Adrenal gland (tissue), 5 donors: ENCODE results near the gene CLEC17A.

Experiments
- POLR2A ChIP-seq, 2 donors: fragments of 450-650 bp; IDR thresholded peaks; one replicate each; pipeline ENCODE4 v1.6.1; 2017; ENCODE audit warnings: antibody characterized with exemption in 2 of 2, mild to moderate bottlenecking in 2 of 2, moderate library complexity in 1 of 2
- TF ChIP-seq, protein P1 (sequence below), 6 experiments: fragments of 450-650 bp in 4 of 6; fragments of 200-600 bp in 2 of 6; sonication (generic) in 1 of 6; IDR thresholded peaks; 1 replicate in 5 of 6; 2 replicates in 1 of 6; pipeline versions ENCODE4 v1.5.1 to v1.8.0; 2016 to 2021; ENCODE audit warnings: antibody characterized with exemption in 6 of 6, mild to moderate bottlenecking in 2 of 6, moderate library complexity in 1 of 6
- donor health status: DM: no; HTN: no; CAD: no.

DNA sequence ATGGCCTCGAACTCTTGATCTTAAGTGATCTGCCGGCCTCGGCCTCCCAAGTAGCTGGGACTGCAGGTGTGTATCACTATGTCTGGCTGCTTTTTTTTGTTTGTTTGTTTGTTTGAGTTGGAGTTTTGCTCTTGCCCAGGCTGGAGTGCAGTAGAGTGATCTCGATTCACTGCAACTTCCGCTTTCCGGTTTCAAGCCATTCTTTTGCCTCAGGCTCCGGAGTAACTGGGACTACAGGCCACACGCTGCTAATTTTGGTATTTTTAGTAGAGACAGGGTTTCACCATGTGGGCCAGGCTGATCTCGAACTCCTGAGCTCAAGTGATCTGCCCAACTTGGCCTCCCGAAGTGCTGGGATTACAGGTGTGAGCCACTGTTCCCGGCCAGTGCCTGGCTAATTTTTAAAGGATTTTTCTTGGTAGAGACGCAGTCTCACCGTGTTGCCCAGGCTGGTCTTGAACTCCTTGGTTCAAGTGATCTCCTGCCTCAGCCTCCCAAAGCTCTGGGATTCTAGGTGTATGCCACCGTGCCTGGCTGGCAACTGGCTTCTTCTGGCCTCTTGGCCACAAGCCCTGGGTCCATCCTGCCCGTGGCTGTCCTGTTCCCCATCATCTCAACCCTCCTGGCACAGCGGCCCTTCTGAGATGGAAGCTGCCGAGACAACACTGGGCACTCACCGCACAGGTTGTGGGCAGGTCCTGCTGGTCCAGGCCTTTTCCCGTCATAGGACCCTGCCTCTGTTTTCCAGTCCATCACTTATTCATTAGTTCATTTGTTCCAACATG is 42.0 kb upstream of the CLEC17A start:
- TF ChIP-seq, protein P1, sequence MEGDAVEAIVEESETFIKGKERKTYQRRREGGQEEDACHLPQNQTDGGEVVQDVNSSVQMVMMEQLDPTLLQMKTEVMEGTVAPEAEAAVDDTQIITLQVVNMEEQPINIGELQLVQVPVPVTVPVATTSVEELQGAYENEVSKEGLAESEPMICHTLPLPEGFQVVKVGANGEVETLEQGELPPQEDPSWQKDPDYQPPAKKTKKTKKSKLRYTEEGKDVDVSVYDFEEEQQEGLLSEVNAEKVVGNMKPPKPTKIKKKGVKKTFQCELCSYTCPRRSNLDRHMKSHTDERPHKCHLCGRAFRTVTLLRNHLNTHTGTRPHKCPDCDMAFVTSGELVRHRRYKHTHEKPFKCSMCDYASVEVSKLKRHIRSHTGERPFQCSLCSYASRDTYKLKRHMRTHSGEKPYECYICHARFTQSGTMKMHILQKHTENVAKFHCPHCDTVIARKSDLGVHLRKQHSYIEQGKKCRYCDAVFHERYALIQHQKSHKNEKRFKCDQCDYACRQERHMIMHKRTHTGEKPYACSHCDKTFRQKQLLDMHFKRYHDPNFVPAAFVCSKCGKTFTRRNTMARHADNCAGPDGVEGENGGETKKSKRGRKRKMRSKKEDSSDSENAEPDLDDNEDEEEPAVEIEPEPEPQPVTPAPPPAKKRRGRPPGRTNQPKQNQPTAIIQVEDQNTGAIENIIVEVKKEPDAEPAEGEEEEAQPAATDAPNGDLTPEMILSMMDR (IDR thresholded peaks at IDR 0.05) = no peak
- TF ChIP-seq POLR2A (IDR thresholded peaks at IDR 0.05) = no peak
